Measurements from ENCODE around the gene RNF135. TPM values are rescaled to one million over a fixed set of nuclear protein-coding genes. Genes with fewer than 3 reads are reported as not detected.
A peak's percentile ranks its signal among the peaks of the same experiment; 100 is the strongest.
"Not testable (repeated sequence)": the region's sequence is repeated elsewhere in the genome, so short reads cannot be mapped to it uniquely, and the experiment has no call there.

Gene RNF135
- total RNA-seq, 1 donor from 2014 or later = 5.6 TPM

DNA sequence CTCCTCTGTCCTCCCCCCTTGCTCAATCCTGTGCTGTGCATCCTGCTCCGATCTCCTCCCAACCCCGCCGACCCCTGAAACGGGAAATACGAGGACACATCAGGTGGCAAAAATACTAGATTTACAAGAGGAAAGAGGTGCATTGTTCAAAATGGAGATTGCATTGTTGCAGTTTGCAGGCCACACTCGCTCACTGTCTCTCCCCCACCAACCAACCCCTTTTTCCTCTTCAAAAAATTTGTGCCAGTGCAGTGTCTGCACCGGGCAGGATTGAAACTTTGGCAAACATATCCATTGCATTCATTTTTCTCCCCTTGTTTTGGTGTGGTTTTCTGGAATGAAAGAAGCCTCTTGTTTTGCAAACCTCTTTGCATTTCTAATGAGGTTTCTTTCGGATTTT lies 61.0 kb downstream of the RNF135 start:
- no peaks in the 10 kb centered on the region for H3K27me3 Mint-ChIP-seq (ENCODE audit: low read depth, unreplicated experiment)
- no peak overlapping the region for H3K27ac Mint-ChIP-seq (ENCODE audit: unreplicated experiment)
- Histone ChIP-seq H3K27me3 (ENCODE audit: insufficient read depth, low read length) (no peaks in the 10 kb centered on the region), H4K20me1 (ENCODE audit: insufficient read depth, low read length) (no peaks in the 10 kb centered on the region), H2AFZ (ENCODE audit: low read depth, low read length) (no peak overlapping the region), H3K27ac (ENCODE audit: low read depth, low read length) (no peak overlapping the region), H3K4me1 (ENCODE audit: insufficient read depth, low read length) (no peaks in the 10 kb centered on the region), H3K79me2 (ENCODE audit: insufficient read depth, low read length) (no peaks in the 10 kb centered on the region), H3K4me3 (ENCODE audit: insufficient read depth, low read depth, low read length) (no peak overlapping the region), H3K9ac (ENCODE audit: low read length) (no peak overlapping the region), H3K4me2 (ENCODE audit: low read length) (peak overlapping the region; percentile 82), H3K36me3 (ENCODE audit: insufficient read depth, low read length) (no peaks in the 10 kb centered on the region), H3K9me3 (ENCODE audit: insufficient read depth, low read depth, low read length) (no peaks in the 10 kb centered on the region)
- peaks cover 4% of the 10 kb centered on the region for H3K36me3 Mint-ChIP-seq (ENCODE audit: low read depth, unreplicated experiment)
- TF ChIP-seq, protein P1, sequence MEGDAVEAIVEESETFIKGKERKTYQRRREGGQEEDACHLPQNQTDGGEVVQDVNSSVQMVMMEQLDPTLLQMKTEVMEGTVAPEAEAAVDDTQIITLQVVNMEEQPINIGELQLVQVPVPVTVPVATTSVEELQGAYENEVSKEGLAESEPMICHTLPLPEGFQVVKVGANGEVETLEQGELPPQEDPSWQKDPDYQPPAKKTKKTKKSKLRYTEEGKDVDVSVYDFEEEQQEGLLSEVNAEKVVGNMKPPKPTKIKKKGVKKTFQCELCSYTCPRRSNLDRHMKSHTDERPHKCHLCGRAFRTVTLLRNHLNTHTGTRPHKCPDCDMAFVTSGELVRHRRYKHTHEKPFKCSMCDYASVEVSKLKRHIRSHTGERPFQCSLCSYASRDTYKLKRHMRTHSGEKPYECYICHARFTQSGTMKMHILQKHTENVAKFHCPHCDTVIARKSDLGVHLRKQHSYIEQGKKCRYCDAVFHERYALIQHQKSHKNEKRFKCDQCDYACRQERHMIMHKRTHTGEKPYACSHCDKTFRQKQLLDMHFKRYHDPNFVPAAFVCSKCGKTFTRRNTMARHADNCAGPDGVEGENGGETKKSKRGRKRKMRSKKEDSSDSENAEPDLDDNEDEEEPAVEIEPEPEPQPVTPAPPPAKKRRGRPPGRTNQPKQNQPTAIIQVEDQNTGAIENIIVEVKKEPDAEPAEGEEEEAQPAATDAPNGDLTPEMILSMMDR (IDR thresholded peaks at IDR 0.05; ENCODE audit: insufficient read depth, low read depth, low read length) = no peak
- TF ChIP-seq EZH2 (IDR thresholded peaks at IDR 0.05; ENCODE audit: insufficient read depth, low read length) = no peak
- DNase-seq (ENCODE audit: low read depth) (no peak), FAIRE-seq (no peak)
- H3K9me3 Mint-ChIP-seq (ENCODE audit: unreplicated experiment) = no peaks in the 10 kb centered on the region
- H3K4me1 Mint-ChIP-seq (ENCODE audit: low read depth, unreplicated experiment) = no peaks in the 10 kb centered on the region
- H3K4me3 Mint-ChIP-seq (ENCODE audit: unreplicated experiment) = no peak overlapping the region

DNA sequence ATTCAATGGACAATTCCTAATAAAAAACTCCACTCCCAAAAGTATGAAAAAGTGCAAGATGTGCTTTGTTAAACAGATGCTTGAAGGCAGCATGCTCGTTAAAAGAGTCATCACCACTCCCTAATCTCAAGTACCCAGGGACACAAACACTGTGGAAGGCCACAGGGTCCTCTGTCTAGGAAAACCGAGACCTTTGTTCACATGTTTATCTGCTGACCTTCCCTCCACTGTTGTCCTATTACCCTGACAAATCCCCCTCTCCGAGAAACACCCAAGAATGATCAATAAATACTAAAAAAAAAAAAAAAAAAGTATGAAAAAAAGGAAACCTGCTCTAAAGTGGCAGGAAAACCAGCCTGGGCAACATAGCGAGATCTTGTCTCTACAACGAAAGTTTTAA lies 64.8 kb downstream of the RNF135 start:
- H3K9me3 ChIP-seq (ENCODE audit: insufficient read depth, low read depth, low read length); H2AFZ ChIP-seq (ENCODE audit: low read depth, low read length); H3K27me3 Mint-ChIP-seq (ENCODE audit: low read depth, unreplicated experiment); H3K79me2 ChIP-seq (ENCODE audit: insufficient read depth, low read length); H3K9me3 Mint-ChIP-seq (ENCODE audit: unreplicated experiment); H3K4me2 ChIP-seq (ENCODE audit: low read length); H3K27ac Mint-ChIP-seq (ENCODE audit: unreplicated experiment); H4K20me1 ChIP-seq (ENCODE audit: insufficient read depth, low read length); H3K9ac ChIP-seq (ENCODE audit: low read length); FAIRE-seq; DNase-seq (ENCODE audit: low read depth); H3K4me3 ChIP-seq (ENCODE audit: insufficient read depth, low read depth, low read length); H3K4me1 Mint-ChIP-seq (ENCODE audit: low read depth, unreplicated experiment); H3K27me3 ChIP-seq (ENCODE audit: insufficient read depth, low read length); H3K4me3 Mint-ChIP-seq (ENCODE audit: unreplicated experiment); H3K36me3 ChIP-seq (ENCODE audit: insufficient read depth, low read length); H3K27ac ChIP-seq (ENCODE audit: low read depth, low read length); H3K4me1 ChIP-seq (ENCODE audit: insufficient read depth, low read length); H3K36me3 Mint-ChIP-seq (ENCODE audit: low read depth, unreplicated experiment): not testable (repeated sequence)

DNA sequence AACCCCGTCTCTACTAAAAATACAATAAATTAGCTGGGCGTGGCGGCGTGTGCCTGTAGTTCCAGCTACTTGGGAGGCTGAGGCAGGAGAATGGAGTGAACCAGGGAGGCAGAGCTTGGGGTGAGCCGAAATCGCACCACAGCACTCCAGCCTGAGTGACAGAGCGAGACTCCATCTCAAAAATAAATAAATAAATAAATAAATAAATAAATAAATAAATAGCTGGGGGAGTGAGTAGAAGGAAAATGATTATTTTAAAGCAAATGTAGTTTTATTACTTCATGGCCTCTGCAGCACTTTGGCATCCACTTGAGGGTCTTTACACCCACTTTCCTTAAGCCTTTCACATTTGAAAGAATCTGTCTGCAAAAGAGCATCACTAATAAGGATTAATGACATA lies 70.0 kb downstream of the RNF135 start:
- H3K4me3 Mint-ChIP-seq (ENCODE audit: unreplicated experiment); H3K4me1 ChIP-seq (ENCODE audit: insufficient read depth, low read length); H3K9ac ChIP-seq (ENCODE audit: low read length); H3K4me2 ChIP-seq (ENCODE audit: low read length); H3K36me3 ChIP-seq (ENCODE audit: insufficient read depth, low read length); FAIRE-seq; H4K20me1 ChIP-seq (ENCODE audit: insufficient read depth, low read length); H3K9me3 ChIP-seq (ENCODE audit: insufficient read depth, low read depth, low read length); H3K4me1 Mint-ChIP-seq (ENCODE audit: low read depth, unreplicated experiment); H3K79me2 ChIP-seq (ENCODE audit: insufficient read depth, low read length); H3K27me3 ChIP-seq (ENCODE audit: insufficient read depth, low read length); H3K27ac Mint-ChIP-seq (ENCODE audit: unreplicated experiment); H3K9me3 Mint-ChIP-seq (ENCODE audit: unreplicated experiment); H3K27ac ChIP-seq (ENCODE audit: low read depth, low read length); H3K27me3 Mint-ChIP-seq (ENCODE audit: low read depth, unreplicated experiment); DNase-seq (ENCODE audit: low read depth); H3K36me3 Mint-ChIP-seq (ENCODE audit: low read depth, unreplicated experiment); H2AFZ ChIP-seq (ENCODE audit: low read depth, low read length); H3K4me3 ChIP-seq (ENCODE audit: insufficient read depth, low read depth, low read length): not testable (repeated sequence)

DNA sequence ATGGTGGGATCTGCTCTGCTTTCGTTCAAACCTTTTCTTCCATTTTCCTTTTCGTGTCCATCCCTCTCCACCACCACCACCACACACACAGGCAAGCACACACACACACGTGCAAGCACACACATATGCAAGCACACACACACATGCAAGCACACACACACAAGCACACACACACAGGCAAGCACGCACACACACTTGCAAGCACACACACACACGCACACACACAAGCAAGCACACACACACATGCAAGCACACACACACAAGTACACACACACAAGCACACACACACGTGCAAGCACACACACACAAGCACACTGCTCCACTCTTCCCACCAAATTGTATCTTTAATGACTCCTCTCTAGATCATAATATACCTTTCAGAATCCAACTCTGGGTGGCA lies 71.5 kb downstream of the RNF135 start:
- not testable (repeated sequence) for H3K36me3 Mint-ChIP-seq (ENCODE audit: low read depth, unreplicated experiment); H3K4me1 Mint-ChIP-seq (ENCODE audit: low read depth, unreplicated experiment); H3K27ac Mint-ChIP-seq (ENCODE audit: unreplicated experiment); H3K27me3 ChIP-seq (ENCODE audit: insufficient read depth, low read length); H2AFZ ChIP-seq (ENCODE audit: low read depth, low read length); H3K79me2 ChIP-seq (ENCODE audit: insufficient read depth, low read length); DNase-seq (ENCODE audit: low read depth); H4K20me1 ChIP-seq (ENCODE audit: insufficient read depth, low read length); H3K9ac ChIP-seq (ENCODE audit: low read length); H3K4me3 ChIP-seq (ENCODE audit: insufficient read depth, low read depth, low read length); H3K9me3 Mint-ChIP-seq (ENCODE audit: unreplicated experiment); H3K36me3 ChIP-seq (ENCODE audit: insufficient read depth, low read length); H3K9me3 ChIP-seq (ENCODE audit: insufficient read depth, low read depth, low read length); H3K27ac ChIP-seq (ENCODE audit: low read depth, low read length); FAIRE-seq; H3K27me3 Mint-ChIP-seq (ENCODE audit: low read depth, unreplicated experiment); H3K4me2 ChIP-seq (ENCODE audit: low read length); H3K4me3 Mint-ChIP-seq (ENCODE audit: unreplicated experiment); H3K4me1 ChIP-seq (ENCODE audit: insufficient read depth, low read length)

DNA sequence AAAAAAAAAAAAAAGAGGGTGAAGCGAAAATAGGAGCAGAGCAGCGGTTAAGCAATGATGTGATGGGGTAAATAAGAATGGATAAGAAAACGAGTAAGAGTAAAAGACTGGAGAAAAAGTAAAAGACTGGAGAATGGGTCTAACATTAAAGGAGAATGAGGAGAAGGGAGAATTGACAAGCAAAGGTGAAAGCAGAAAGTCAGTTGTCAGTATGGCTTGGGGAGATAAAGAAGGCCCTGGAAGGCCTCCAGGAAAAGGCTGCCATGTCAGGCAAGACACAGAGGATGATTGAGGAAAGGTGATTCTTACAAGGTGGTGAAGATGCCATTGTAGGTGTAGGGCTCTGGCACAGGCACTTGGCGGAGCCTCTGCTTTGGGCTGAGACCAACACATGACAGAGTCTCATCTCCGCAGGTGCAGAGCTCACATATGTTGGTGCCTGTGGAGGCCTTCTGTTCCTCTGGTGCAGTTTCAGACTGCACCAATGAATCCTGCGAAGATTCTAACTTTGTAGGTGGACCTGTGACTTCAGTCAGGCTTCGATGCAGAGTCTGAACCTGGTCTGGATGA lies 76.1 kb downstream of the RNF135 start:
- H3K4me1 ChIP-seq (ENCODE audit: insufficient read depth, low read length); H3K27me3 ChIP-seq (ENCODE audit: insufficient read depth, low read length); H3K4me3 ChIP-seq (ENCODE audit: insufficient read depth, low read depth, low read length); H3K27ac ChIP-seq (ENCODE audit: low read depth, low read length); H4K20me1 ChIP-seq (ENCODE audit: insufficient read depth, low read length); H2AFZ ChIP-seq (ENCODE audit: low read depth, low read length); H3K9me3 ChIP-seq (ENCODE audit: insufficient read depth, low read depth, low read length); H3K4me1 Mint-ChIP-seq (ENCODE audit: low read depth, unreplicated experiment); H3K4me3 Mint-ChIP-seq (ENCODE audit: unreplicated experiment); H3K9ac ChIP-seq (ENCODE audit: low read length); FAIRE-seq; H3K36me3 ChIP-seq (ENCODE audit: insufficient read depth, low read length); DNase-seq (ENCODE audit: low read depth); H3K27ac Mint-ChIP-seq (ENCODE audit: unreplicated experiment); H3K4me2 ChIP-seq (ENCODE audit: low read length); H3K79me2 ChIP-seq (ENCODE audit: insufficient read depth, low read length): not testable (repeated sequence)
- Mint-ChIP-seq H3K9me3 (ENCODE audit: unreplicated experiment) (peaks cover 26% of the 10 kb centered on the region), H3K27me3 (ENCODE audit: low read depth, unreplicated experiment) (peaks cover 10% of the 10 kb centered on the region), H3K36me3 (ENCODE audit: low read depth, unreplicated experiment) (peaks cover 20% of the 10 kb centered on the region)
